GM12875 (cell line): ENCODE results near the gene TMEM125.

ENCODE experiments used
- H3K4me3 ChIP-seq: one replicate; pipeline ENCODE4 v1.5.1; 2011; ENCODE audit warnings: low read depth, low read length, control low read depth
- CTCF ChIP-seq: IDR thresholded peaks from 2 replicates; pipeline ENCODE4 v1.5.1; 2011; ENCODE audit warnings: low read depth, mild to moderate bottlenecking, control low read depth, inconsistent platforms, low read length, moderate library complexity, borderline replicate concordance; ENCODE audit not compliant: insufficient read depth

TMEM125 gene

GRCh38 chr1:43269627-43270375 lies at the start of gene TMEM125:
TMEM125 (plus strand) TSS chr1:43269983; CDS start chr1:43272723, 2,740 bp downstream.
- H3K4me3 ChIP-seq: no peak within 1 kb of the TSS
- no peak for TF ChIP-seq CTCF

GRCh38 chr1:43220905-43221778 lies 48.6 kb upstream of the TMEM125 start:
- TF ChIP-seq CTCF: no peak
- no peak overlapping the region for H3K4me3 ChIP-seq

GRCh38 chr1:43221797-43222196 lies 48.0 kb upstream of the TMEM125 start:
- TF ChIP-seq CTCF: no peak
- H3K4me3 ChIP-seq: no peak overlapping the region

- no peak for TF ChIP-seq CTCF
- no peak overlapping the region for H3K4me3 ChIP-seq
Observed at GRCh38 chr1:43222879-43223278, 46.9 kb upstream of the TMEM125 start.

- no peak overlapping the region for H3K4me3 ChIP-seq
- no peak for TF ChIP-seq CTCF
Observed at GRCh38 chr1:43225168-43225567, 44.6 kb upstream of the TMEM125 start.

GRCh38 chr1:43227143-43227764 lies 42.5 kb upstream of the TMEM125 start:
- TF ChIP-seq CTCF: peak; percentile 88
- H3K4me3 ChIP-seq: no peak overlapping the region
